GM18499 (cell line): ENCODE data around the gene ABAT.

Experiments
- ATAC-seq: cut with Tn5 transposase; IDR thresholded peaks from one replicate; pipeline ENCODE4 v1.9.1; 2021; ENCODE audit warnings: moderate number of reproducible peaks; ENCODE audit not compliant: insufficient read depth, unreplicated experiment

ABAT gene

DNA sequence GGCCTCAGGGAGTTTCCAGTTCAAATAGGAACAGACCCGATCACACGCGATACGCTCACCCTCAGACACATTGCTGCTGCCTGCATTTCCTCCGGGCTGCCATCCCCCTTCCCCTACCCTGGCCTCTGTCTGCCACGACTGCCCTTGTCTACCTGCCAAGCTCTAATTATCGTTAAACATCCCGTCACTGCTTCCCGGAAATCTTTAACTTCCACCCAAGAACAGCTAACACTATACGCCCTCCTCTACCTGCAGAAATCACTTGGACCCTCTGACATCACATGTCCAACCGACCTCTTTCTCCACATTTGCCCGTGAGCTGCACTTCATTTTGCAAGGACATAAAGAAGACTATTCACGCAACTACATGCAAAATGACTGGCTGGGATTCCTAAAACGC, 40.4 kb downstream of the ABAT start:
- no peak for ATAC-seq

DNA sequence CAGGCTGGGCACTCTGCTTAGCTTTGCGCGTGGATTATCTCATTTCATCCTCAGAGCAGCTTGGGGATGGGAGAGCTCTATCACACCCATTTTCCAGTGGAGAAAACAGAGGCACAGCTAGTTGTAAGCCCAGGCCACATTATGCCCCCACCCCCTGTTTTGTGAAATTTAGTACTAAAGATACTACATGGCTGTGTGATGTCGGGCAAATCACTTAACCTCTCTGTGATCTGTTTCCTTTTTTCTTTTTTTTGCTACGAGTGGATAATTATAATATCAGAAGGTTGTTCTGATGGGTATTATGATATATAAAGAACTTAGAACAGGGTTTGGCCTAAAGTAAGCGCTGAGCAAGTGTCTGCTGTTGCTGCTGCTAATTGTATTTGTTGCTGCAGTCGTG, 41.6 kb downstream of the ABAT start:
- no peak for ATAC-seq

DNA sequence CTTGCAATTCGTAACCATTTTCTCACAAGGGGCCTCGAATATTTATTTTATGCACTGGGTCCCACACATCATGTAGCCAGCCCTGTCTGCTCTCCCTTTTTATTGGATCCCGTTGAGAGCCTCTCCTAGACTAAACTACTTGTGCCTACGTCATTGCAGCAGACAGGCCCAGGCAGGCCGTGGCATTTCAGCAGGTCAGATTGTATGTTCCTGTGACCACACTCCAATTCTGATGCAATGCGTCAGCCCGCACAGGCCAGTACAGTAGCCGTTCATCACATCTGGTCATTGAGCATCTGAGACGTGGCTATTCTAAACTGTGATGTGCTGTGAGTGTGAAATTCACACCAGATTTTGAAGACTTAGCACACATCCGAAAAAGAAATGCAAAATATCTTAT, 42.2 kb downstream of the ABAT start:
- ATAC-seq = no peak

- ATAC-seq = no peak
Measured at GRCh38 chr16:8717469-8717868, 43.1 kb downstream of the ABAT start.

GRCh38 chr16:8717892-8718415, 43.5 kb downstream of the ABAT start:
- no peak for ATAC-seq

DNA sequence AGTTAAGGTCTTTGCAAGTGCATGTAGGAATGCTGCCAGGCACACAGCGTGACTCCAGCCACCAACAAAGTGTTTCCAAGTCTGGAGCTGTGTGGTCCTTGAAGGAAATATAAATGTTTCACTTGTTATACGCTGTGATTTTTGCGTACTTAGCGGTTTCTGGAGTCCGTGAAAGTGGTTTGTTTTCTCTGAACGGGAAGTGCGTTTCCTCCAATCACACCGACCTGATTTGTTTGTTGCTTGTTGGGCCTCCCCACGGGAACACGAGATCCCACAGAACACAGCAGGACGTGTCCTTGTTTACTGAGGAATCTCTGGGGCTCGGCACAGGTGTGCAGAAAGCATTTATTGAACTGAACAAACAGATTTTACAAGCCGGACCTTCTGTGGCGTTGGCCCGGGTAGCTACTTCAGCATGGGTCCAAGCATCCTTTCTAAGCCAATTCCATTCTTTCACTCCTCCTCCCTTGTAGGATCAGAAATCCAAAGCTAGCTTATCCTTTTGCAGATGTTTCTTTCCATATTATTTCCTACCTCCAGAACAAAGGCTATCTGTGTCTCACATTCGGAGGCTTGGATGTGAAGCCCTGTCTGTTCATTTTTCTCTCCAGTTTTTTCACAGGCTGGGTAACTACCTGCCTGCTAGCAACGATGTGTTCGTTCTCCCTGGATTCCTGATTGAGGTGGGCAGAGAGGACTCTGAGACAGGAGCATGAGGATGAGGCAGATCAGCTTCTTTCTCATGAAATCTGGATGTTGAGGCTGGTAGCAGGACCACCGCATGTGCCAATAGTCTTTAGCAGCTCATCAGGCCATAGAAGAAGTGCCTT, 44.6 kb downstream of the ABAT start:
- no peak for ATAC-seq

GRCh38 chr16:8720080-8720966, 45.9 kb downstream of the ABAT start:
- no peak for ATAC-seq

- ATAC-seq = no peak
Measured at GRCh38 chr16:8720967-8721308, 46.5 kb downstream of the ABAT start.

GRCh38 chr16:8721336-8722024, 47.1 kb downstream of the ABAT start:
- no peak for ATAC-seq

DNA sequence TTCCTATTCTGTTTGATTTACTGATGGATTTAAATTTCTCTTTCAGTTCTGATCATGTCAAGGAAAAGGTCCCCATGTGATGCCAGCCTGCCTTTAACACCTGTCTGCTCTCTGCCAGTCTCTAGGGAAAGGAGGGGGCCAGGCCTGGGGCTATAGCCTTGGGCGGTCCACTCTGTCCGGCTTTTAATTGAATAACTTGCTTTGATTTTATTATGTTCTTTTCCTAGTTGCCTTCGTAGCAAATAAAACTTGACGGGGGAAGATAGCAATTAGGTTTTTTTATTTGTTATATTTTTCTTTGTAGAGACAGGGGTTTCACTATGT, 47.6 kb downstream of the ABAT start:
- ATAC-seq = no peak

DNA sequence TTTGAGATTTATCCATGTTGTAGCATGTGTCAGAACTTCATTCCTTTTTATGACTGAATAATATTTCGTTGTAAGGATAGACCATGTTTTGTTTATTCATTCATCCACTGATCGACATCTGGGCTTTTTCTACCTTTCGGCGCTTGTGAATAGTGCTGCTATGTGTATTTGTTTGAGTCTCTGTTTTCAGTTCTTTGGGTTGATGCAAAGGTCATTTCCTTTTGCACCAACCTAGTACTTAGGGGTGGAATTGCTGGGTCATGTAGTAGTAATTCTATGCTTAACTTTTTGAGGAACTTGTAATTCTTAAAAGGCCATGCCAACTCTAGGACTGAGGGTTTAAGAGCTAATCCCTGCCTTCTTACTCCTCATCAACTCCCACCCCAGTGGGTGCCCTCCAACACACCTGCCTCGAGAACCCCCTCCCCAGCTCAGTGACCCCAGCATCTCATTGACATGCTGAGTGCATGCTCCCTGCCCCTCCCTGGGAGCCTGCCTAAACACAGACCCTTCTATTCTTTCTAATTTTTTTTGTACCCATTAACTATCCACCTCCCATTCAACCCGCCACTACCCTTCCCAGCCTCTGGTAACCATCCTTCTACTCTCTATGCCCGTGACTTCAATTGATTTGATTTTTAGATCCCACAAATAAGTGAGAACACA, 51.2 kb downstream of the ABAT start:
- ATAC-seq = no peak

DNA sequence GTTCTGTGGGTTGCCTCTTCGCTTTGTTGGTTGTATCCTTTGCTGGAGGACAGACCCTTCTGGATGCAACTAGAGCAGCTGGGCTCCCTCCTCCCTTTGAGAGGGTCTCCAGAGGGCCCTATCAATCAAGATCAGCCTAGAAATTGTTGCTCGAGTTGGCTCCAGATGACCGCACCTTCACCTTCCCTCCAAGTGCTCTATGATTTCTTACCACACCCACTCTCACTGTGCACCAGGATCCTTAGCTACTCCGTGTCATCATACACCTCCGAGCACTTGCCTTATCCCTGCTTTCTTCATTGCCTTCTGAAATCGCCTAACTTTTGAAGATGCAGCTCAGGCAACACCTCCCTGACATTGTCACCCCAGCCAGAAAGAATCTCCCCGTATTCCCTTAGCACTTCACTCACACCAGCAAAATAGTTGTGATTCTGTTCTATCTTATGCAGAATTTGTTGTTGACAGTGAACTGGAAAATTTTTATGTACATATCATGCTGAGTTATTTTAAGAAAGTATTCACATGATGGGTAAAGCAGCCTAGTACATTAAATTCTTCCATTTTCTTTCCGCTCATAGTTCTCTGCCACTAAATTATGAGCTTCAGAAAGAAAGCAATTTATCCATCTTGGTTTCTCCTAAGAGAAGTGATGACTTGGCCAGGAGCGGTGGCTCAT, 52.9 kb downstream of the ABAT start:
- no peak for ATAC-seq

DNA sequence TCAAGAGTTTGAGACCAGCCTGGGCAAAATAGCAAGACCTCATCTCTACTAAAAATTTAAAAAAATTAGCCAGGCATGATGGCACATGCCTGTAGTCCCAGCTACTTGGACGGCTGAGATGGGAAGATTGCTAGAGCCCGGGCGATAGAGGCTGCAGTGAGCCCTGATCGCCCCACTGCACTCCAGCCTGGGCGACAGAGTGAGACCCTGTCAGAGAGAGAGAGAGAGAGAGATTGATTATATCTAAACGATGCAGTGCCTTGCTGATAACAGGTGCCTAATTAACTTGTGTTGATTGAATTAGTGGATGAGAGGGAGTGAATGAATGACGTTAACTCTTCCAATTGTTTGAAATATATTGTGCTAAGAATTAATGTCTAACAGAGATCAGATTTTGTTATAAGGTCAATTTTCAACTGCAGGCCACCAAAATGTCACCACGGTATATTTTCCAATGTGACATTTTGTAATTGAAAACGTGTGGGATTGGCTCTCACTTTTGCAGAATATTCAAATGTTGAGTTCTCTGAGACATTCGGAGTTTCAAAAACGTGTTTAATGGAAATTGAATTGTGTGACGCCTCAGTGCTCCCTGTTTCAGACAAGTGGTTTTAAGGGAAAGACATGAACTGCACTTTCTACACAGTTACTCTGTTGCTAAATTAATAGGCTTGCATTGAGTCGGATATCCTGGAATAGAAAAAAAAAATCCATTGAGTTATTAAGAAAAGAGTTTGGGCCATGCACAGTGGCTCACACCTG, 53.6 kb downstream of the ABAT start:
- ATAC-seq = no peak

DNA sequence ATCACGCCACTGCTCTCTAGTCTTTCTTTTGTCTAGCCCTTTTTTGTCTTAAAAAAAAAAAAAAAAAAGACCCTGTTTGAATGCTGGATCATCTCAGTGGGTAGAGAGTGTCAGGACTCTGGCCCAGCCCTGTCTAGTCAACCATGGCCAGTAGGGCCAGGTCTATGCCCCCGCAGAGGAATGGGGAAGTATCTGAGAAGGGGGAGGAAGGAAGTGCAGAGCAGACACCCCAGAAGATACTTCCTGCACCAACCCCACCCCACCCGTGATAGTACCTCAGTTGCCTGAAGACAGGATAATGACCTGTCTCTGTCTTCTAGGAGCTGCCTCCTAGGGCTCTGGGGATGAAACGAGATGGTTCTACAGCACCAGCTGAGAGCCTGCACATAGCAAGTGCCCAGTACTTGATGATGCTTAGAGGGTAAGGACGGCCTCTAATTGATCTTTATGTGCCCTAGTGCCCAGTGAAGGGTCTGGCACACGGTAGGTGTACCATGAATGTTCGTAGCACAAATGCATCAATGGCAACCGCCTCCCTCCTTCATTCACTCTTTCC, 55.4 kb downstream of the ABAT start:
- ATAC-seq = no peak

GRCh38 chr16:8730335-8730915, 56.0 kb downstream of the ABAT start:
- ATAC-seq = no peak

DNA sequence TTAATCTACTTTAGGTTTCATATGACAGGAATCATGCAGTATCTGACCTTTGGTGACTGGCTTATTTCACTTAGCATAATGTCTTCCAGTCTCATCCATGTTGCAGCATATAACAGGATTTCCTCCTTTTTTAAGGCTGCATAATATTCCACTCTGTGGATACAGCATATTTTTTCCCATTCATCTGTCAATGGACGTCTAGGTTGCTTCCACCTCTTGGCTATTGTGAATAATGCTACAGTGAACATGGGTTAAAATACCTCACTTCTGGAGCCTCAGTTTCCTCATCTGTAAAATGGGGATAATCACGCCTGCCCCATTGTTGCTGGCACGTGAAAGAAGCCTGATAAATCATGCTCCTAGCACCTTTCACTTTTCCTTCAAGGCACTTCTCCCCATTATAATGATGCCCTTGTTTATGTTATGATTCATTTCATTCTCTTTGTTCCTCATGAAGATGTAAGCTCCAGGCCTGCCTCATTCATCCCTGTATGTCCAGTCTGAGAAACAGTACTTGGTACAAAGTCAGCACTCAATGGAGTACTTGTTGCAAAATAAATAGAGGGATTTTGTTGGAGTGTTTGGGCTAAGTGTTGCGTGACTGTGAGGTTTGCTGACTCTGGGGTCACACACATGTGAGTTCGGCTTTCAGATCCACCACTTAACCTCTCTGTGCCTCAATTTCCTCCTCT, 59.6 kb downstream of the ABAT start:
- no peak for ATAC-seq

GRCh38 chr16:8735574-8735973, 61.2 kb downstream of the ABAT start:
- ATAC-seq = no peak

- ATAC-seq = no peak
Measured at GRCh38 chr16:8736123-8736668, 61.8 kb downstream of the ABAT start.
